GM21529 (cell line): ENCODE measurements around the gene KRT84.

Experiments
- ATAC-seq: cut with Tn5 transposase; IDR thresholded peaks from one replicate; pipeline ENCODE4 v1.9.1; 2021; ENCODE audit not compliant: unreplicated experiment

Gene KRT84

GRCh38 chr12:52385226-52385702, at the start of gene KRT84:
TSS of gene KRT84 (minus strand) at chr12:52385652. CDS start at chr12:52385585, 67 bp downstream.
- ATAC-seq = no peak

- ATAC-seq = no peak
Measured at GRCh38 chr12:52434760-52435530, 49.5 kb upstream of the KRT84 start.

GRCh38 chr12:52434081-52434733, 48.8 kb upstream of the KRT84 start, which contains the start of gene KRT75:
TSS of gene KRT75 (minus strand) at chr12:52434371. CDS start at chr12:52434304, 67 bp downstream.
- no peak for ATAC-seq

- no peak for ATAC-seq
Measured at GRCh38 chr12:52433501-52434080, 48.1 kb upstream of the KRT84 start.

- ATAC-seq = no peak
Measured at GRCh38 chr12:52432559-52433207, 47.2 kb upstream of the KRT84 start.

GRCh38 chr12:52428121-52428520, 42.7 kb upstream of the KRT84 start:
- no peak for ATAC-seq

- no peak for ATAC-seq
Measured at GRCh38 chr12:52427083-52427482, 41.6 kb upstream of the KRT84 start.

GRCh38 chr12:52426034-52426433, 40.6 kb upstream of the KRT84 start:
- ATAC-seq = no peak

GRCh38 chr12:52425466-52425865, 40.0 kb upstream of the KRT84 start:
- ATAC-seq = no peak

- no peak for ATAC-seq
Measured at GRCh38 chr12:52423661-52424500, 38.4 kb upstream of the KRT84 start.

- ATAC-seq = no peak
Measured at GRCh38 chr12:52423035-52423434, 37.6 kb upstream of the KRT84 start.

GRCh38 chr12:52419656-52420055, 34.2 kb upstream of the KRT84 start:
- no peak for ATAC-seq

- ATAC-seq = no peak
Measured at GRCh38 chr12:52418576-52419110, 33.2 kb upstream of the KRT84 start.

- no peak for ATAC-seq
Measured at GRCh38 chr12:52417740-52418139, 32.3 kb upstream of the KRT84 start.

GRCh38 chr12:52416795-52417194, 31.3 kb upstream of the KRT84 start:
- ATAC-seq = no peak

- no peak for ATAC-seq
Measured at GRCh38 chr12:52415870-52416750, 30.7 kb upstream of the KRT84 start.

GRCh38 chr12:52414936-52415335, 29.5 kb upstream of the KRT84 start:
- ATAC-seq = no peak

- ATAC-seq = no peak
Measured at GRCh38 chr12:52413782-52414345, 28.4 kb upstream of the KRT84 start.

GRCh38 chr12:52413202-52413601, 27.8 kb upstream of the KRT84 start:
- no peak for ATAC-seq
